ENCODE data around the gene FGF1.

FGF1 gene

DNA sequence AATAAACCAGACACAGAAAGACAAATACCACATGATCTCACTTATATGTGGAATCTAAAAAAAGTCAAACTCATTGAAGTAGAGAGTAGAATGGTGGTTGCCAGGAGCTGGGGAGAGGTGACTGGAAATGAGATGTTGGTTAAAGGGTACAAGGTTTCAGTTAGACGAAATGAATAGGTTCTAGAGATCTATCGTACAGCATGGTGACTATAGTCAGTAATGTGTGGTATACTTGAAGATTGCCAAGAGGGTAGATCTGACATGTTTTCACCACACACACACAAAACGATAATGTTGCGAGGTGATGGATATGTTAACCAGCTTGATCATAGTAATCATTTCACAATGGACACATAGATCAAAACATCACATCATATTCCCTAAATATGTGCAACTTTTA lies 46.4 kb downstream of the FGF1 start:
- DNase-seq (ENCODE audit: low spot score), result no peak
- ChIA-PET CTCF (interaction anchor here (0.5 to 1.3 kb wide), 2 partner anchors 20 to 1418 kb away, joined by 3 to 4 read pairs; no protein-coding TSS in a partner anchor), POLR2A (ENCODE audit: low non-redundant PET) (no interaction called here)
- TF ChIP-seq CTCF (conservative IDR thresholded peaks at IDR 0.05; ENCODE audit: low read depth), result no peak
- no peak overlapping the region for H3K27ac ChIP-seq

DNA sequence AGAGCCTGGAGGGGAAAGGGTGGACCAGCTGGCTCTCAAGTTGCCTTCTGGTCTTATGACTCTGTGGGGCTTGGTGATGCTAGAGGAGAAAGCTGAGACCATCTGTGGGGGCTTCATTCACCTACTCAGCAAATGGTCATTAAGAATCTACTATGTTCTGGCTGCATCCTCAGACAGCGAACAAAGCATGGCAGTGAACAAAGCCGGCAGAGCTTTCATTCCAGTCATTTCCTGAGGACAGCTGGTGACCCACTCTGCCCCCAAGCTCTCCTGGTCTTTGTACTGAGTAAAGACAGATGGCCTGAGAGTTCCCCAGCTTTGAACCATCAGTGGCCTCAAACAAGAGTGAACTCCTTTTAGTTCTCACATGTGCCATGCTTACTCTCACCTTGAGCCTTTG lies 48.0 kb downstream of the FGF1 start:
- CTCF ChIA-PET, result interaction anchor here (0.9 to 1.0 kb wide), 2 partner anchors 15 to 18 kb away, joined by 3 to 4 read pairs; no protein-coding TSS in a partner anchor
- POLR2A ChIA-PET (ENCODE audit: low non-redundant PET), result no interaction called here
- DNase-seq (ENCODE audit: low spot score), result no peak
- no peak overlapping the region for H3K27ac ChIP-seq
- TF ChIP-seq CTCF (conservative IDR thresholded peaks at IDR 0.05; ENCODE audit: low read depth), result no peak

DNA sequence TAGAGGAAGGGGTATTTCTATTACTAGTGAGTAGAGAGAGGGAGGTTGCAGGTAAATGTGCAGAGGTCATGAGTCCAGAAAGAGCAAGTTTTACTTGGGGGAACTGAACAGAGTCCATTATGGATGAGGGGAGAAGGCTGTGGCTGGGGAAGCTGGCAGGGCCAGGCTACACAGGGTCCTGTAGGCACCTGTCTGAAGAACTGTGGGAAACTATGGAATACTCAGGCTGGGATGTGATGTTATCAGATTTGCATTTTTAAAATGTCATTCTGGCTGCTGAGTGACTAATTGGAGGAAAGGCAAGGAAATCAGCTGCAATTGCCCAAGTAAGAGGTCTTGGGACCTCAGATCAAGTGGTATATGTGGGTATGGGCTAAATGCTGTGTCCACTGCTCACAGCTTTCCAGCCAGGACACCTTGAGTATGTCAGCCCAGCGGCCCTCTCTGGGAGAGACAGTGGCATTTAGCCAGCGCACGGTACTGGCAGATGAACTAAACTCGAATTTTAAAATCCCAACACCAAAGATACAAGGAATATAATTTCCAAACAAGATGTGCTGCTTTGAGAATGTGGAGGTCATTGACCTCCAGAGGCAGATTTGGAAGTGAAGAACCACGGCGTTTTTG lies 49.1 kb downstream of the FGF1 start:
- no peak overlapping the region for H3K27ac ChIP-seq
- DNase-seq (ENCODE audit: low spot score), result no peak
- CTCF ChIA-PET, result interaction anchor here (0.9 to 1.0 kb wide), 2 partner anchors 14 to 19 kb away, joined by 3 to 4 read pairs; no protein-coding TSS in a partner anchor
- POLR2A ChIA-PET (ENCODE audit: low non-redundant PET), result no interaction called here
- no peak for TF ChIP-seq CTCF (conservative IDR thresholded peaks at IDR 0.05; ENCODE audit: low read depth)

GRCh38 chr5:142636093-142636492 lies 49.8 kb downstream of the FGF1 start:
- TF ChIP-seq CTCF (conservative IDR thresholded peaks at IDR 0.05; ENCODE audit: low read depth), result no peak
- POLR2A ChIA-PET (ENCODE audit: low non-redundant PET), result no interaction called here
- CTCF ChIA-PET, result interaction anchor here (3.4 kb wide), 1 partner anchor 20 kb away, joined by 16 read pairs; no protein-coding TSS in a partner anchor
- DNase-seq (ENCODE audit: low spot score), result no peak
- H3K27ac ChIP-seq, result no peak overlapping the region

DNA sequence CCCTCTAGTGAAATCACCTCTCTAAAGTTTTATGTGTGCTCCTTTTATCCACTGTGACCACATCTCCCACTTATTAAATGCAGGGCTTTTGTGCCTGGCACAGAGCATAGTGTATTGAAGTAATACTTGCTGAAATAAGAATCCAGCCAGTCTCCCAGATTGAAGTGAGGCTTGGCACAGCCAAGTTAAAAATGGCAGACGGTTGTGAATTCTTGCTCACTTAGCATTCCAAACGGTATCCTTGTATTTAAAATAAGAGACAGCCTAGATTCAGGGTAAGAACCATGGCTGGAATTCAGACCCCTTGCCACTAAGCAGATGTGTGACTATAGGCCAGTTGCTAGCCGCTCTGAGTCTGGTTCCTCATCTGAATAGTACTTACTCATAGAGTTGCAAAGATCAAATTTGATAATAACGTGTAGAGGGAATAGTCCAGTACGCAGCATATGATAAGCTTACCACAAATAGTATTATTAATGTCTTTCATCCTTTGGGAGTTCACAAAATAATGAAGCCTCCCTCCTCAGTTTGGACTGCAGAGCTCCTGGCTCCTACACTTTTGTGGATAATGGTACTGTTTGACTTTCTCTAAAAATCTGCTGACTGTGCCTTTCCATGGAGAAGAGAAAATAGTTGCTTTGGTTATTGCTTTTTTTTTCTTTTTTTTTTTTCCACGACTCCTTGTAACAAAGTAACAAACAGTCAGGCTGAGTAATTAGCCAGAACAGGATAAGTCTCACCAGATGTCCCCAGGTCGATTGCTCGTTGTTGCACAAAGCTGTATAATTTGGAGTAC lies 51.5 kb downstream of the FGF1 start:
- CTCF ChIA-PET, result interaction anchor here (3.4 kb wide), 1 partner anchor 21 kb away, joined by 16 read pairs; no protein-coding TSS in a partner anchor
- POLR2A ChIA-PET (ENCODE audit: low non-redundant PET), result no interaction called here
- DNase-seq (ENCODE audit: low spot score), result no peak
- TF ChIP-seq CTCF (conservative IDR thresholded peaks at IDR 0.05; ENCODE audit: low read depth), result no peak
- no peak overlapping the region for H3K27ac ChIP-seq

- DNase-seq (ENCODE audit: low spot score), result no peak
- no peak for TF ChIP-seq CTCF (conservative IDR thresholded peaks at IDR 0.05; ENCODE audit: low read depth)
- H3K27ac ChIP-seq, result no peak overlapping the region
- ChIA-PET POLR2A (ENCODE audit: low non-redundant PET) (no interaction called here), CTCF (interaction anchor here (0.6 to 2.0 kb wide), 3 partner anchors 82 to 234 kb away, joined by 3 to 7 read pairs (median 4); no protein-coding TSS in a partner anchor)
These were observed 54.9 kb downstream of the FGF1 start for GRCh38 chr5:142630927-142631539.

All from RWPE1 (cell line).